Activated T-helper 1 cell treated with anti-CD3 and anti-CD28 coated beads, Interleukin-12 subunit alpha, Interleukin-12 subunit beta, Interleukin-2, Interleukin-4 antibody, amounts not matched to agents 30 ng/mL and 10 ng/mL and 1 ng/mL, durations not matched to agents 14 hours and 24 hours and 36 hours (primary cell): Measurements from ENCODE around the gene LIF. TPM values are rescaled to one million over a fixed set of nuclear protein-coding genes. Genes with fewer than 3 reads are reported as not detected.

ENCODE experiments used
- DNase-seq: peaks from one replicate; pipeline ENCODE4 v3.0.0; 2021; ENCODE audit warnings: low spot score
- H3K27ac Mint-ChIP-seq: one replicate; pipeline ENCODE4 v1.8.0; 2021; ENCODE audit warnings: mild to moderate bottlenecking, mixed read lengths
- H3K27me3 Mint-ChIP-seq: one replicate; pipeline ENCODE4 v1.8.0; 2022; ENCODE audit warnings: mild to moderate bottlenecking, moderate library complexity, mixed read lengths; ENCODE audit not compliant: insufficient read depth
- H3K36me3 Mint-ChIP-seq: one replicate; pipeline ENCODE4 v1.8.0; 2021; ENCODE audit warnings: low read depth, mixed read lengths
- H3K4me1 Mint-ChIP-seq: one replicate; pipeline ENCODE4 v1.8.0; 2021; ENCODE audit warnings: low read depth, mixed read lengths
- H3K4me3 Mint-ChIP-seq: one replicate; pipeline ENCODE4 v1.8.0; 2021; ENCODE audit warnings: mild to moderate bottlenecking, moderate library complexity, mixed read lengths
- H3K9me3 Mint-ChIP-seq: one replicate; pipeline ENCODE4 v1.8.0; 2021; ENCODE audit warnings: mixed read lengths
- intact Hi-C: fragments of 100-400 bp; cut with micrococcal nuclease; formaldehyde crosslinking; loops from one replicate; pipeline ENCODE4 v1.15.1; 2024
- total RNA-seq: library from RNA; stranded (reverse); gene quantifications from 2 replicates; pipeline ENCODE4 v1.2.3, GENCODE V29; 2022

LIF gene
- 450 and 455 TPM in 2 replicates for total RNA-seq

GRCh38 chr22:30245985-30246813, at the start of gene LIF:
Gene LIF (minus strand): TSS chr22:30246759. CDS start chr22:30246695, 64 bp downstream.
- H3K9me3 Mint-ChIP-seq = no peaks in the 10 kb centered on the region
- peaks cover 40% of the 10 kb centered on the region for H3K36me3 Mint-ChIP-seq
- peak within 1 kb of the TSS; percentile 100 for H3K4me3 Mint-ChIP-seq
- DNase-seq = peak; percentile 53
- intact Hi-C loops = loop anchor here (1.0 to 2.0 kb wide), 7 partner anchors 20 to 87 kb away; partner anchors contain the start of genes CASTOR1 and OSM
- H3K4me1 Mint-ChIP-seq = peaks cover 64% of the 10 kb centered on the region
- peak within 1 kb of the TSS; percentile 100 for H3K27ac Mint-ChIP-seq
- no peaks in the 10 kb centered on the region for H3K27me3 Mint-ChIP-seq

DNA sequence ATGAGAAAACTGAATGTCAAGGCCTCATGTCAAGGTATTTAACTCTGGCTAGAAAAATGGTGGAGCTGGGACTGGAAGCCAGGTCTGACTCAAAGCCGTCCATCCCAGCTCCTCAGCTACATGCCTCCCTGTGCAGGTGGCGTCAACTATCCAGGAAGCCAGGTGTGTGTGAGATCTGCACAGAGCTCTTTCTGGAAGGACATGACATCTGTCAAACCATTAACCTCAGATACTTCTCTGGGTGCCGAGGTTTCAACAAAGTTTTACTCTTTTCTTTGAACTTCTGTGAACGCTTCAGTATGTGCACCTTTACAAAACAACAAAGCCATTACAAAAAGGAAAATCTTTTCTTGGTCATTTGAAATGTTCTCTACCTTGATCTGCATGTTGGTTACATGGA, 49.8 kb upstream of the LIF start:
- DNase-seq = no peak
- no peaks in the 10 kb centered on the region for H3K27me3 Mint-ChIP-seq
- peaks cover 44% of the 10 kb centered on the region for H3K4me1 Mint-ChIP-seq
- peak overlapping the region; percentile 55 for H3K27ac Mint-ChIP-seq
- H3K4me3 Mint-ChIP-seq = no peak overlapping the region
- H3K9me3 Mint-ChIP-seq = no peaks in the 10 kb centered on the region
- H3K36me3 Mint-ChIP-seq = peaks cover 22% of the 10 kb centered on the region
- intact Hi-C loops = no loop called here

- H3K27ac Mint-ChIP-seq = no peak overlapping the region
- H3K4me3 Mint-ChIP-seq = no peak overlapping the region
- H3K27me3 Mint-ChIP-seq = no peaks in the 10 kb centered on the region
- H3K9me3 Mint-ChIP-seq = no peaks in the 10 kb centered on the region
- peaks cover 19% of the 10 kb centered on the region for H3K36me3 Mint-ChIP-seq
- H3K4me1 Mint-ChIP-seq = peaks cover 42% of the 10 kb centered on the region
- no peak for DNase-seq
- intact Hi-C loops = no loop called here
These were observed 49.0 kb upstream of the LIF start for GRCh38 chr22:30295576-30295975.

GRCh38 chr22:30294830-30295229, 48.3 kb upstream of the LIF start:
- no peak for DNase-seq
- H3K4me3 Mint-ChIP-seq = no peak overlapping the region
- H3K4me1 Mint-ChIP-seq = peaks cover 49% of the 10 kb centered on the region
- H3K9me3 Mint-ChIP-seq = no peaks in the 10 kb centered on the region
- no peak overlapping the region for H3K27ac Mint-ChIP-seq
- intact Hi-C loops = no loop called here
- no peaks in the 10 kb centered on the region for H3K27me3 Mint-ChIP-seq
- H3K36me3 Mint-ChIP-seq = peaks cover 19% of the 10 kb centered on the region

GRCh38 chr22:30294066-30294465, 47.5 kb upstream of the LIF start:
- H3K27ac Mint-ChIP-seq = peak overlapping the region; percentile 65
- H3K4me3 Mint-ChIP-seq = no peak overlapping the region
- no peaks in the 10 kb centered on the region for H3K27me3 Mint-ChIP-seq
- intact Hi-C loops = no loop called here
- no peak for DNase-seq
- peaks cover 50% of the 10 kb centered on the region for H3K4me1 Mint-ChIP-seq
- H3K36me3 Mint-ChIP-seq = peaks cover 17% of the 10 kb centered on the region
- H3K9me3 Mint-ChIP-seq = no peaks in the 10 kb centered on the region

DNA sequence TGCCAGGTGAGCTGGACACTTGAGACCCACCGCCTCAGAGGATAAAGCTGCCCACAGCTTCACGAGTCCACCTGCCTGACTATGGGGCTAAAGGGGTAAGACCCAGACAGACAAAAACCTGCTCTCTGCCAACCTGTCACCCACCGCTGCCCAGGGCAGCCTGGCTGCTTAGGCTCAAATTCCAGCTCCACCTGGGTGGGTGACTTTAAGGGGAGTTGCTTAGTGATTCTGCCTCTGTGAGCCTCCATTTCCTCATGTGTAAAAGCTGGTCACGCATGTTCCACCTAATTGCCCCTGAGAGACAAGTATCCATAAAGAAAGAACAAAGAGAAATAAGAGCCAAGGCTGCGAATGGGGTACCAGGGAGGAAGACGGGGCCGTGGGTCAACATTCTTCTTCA, 46.5 kb upstream of the LIF start:
- H3K27me3 Mint-ChIP-seq = no peaks in the 10 kb centered on the region
- no peak for DNase-seq
- H3K27ac Mint-ChIP-seq = peak overlapping the region; percentile 4
- peaks cover 46% of the 10 kb centered on the region for H3K4me1 Mint-ChIP-seq
- no peaks in the 10 kb centered on the region for H3K9me3 Mint-ChIP-seq
- peaks cover 13% of the 10 kb centered on the region for H3K36me3 Mint-ChIP-seq
- intact Hi-C loops = no loop called here
- H3K4me3 Mint-ChIP-seq = no peak overlapping the region

GRCh38 chr22:30292069-30292970, 45.8 kb upstream of the LIF start:
- Mint-ChIP-seq H3K36me3 (peaks cover 13% of the 10 kb centered on the region), H3K9me3 (no peaks in the 10 kb centered on the region), H3K27ac (no peak overlapping the region), H3K4me1 (peaks cover 46% of the 10 kb centered on the region), H3K4me3 (no peak overlapping the region), H3K27me3 (no peaks in the 10 kb centered on the region)
- intact Hi-C loops = no loop called here
- no peak for DNase-seq

- DNase-seq = no peak
- Mint-ChIP-seq H3K27ac (peak overlapping the region; percentile 81), H3K4me1 (peaks cover 45% of the 10 kb centered on the region), H3K4me3 (no peak overlapping the region), H3K36me3 (peaks cover 10% of the 10 kb centered on the region), H3K9me3 (no peaks in the 10 kb centered on the region), H3K27me3 (no peaks in the 10 kb centered on the region)
- intact Hi-C loops = no loop called here
These were observed 44.7 kb upstream of the LIF start for GRCh38 chr22:30291058-30291892.

DNA sequence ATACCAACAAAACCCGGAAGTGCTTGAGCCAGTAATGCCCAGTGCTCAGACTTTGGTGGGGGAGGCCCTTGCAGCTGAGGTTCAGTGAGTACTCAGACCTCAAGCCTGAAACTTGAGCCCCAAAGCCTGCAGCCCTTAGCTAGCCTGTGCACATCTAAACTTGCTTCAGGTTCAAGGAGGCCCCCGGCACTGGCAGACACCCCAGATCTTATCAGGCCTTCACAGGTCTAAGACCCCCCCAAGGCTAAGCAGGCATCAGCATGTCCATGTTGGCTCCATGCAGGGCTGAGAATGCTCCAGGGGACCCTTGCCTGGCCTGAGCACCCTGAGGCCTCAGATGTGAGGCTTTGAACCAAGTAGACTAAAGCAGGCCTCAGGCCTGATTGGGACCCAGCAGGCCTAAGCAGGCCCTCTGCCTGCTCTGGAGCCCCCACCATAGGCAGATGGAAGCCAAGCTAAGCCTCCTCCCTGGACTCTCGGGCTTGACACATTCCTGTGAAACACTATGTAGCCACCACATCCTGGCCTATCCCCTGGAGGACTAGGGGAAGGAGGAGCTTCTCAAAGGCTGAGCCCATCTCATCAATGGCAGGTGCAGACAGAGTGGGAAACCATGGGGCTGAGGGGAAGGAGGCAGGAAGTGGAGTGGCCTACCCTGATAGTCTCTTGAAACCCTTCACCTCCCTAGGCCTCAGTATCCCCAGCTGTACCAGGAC, 43.9 kb upstream of the LIF start:
- Mint-ChIP-seq H3K9me3 (no peaks in the 10 kb centered on the region), H3K4me1 (peaks cover 46% of the 10 kb centered on the region), H3K36me3 (peaks cover 10% of the 10 kb centered on the region), H3K27me3 (no peaks in the 10 kb centered on the region), H3K4me3 (peak overlapping the region; percentile 87), H3K27ac (peak overlapping the region; percentile 81)
- intact Hi-C loops = no loop called here
- DNase-seq = no peak

- H3K4me1 Mint-ChIP-seq = peaks cover 50% of the 10 kb centered on the region
- peaks cover 10% of the 10 kb centered on the region for H3K36me3 Mint-ChIP-seq
- H3K27me3 Mint-ChIP-seq = no peaks in the 10 kb centered on the region
- intact Hi-C loops = loop anchor here (1.0 to 5.0 kb wide), 9 partner anchors 16 to 523 kb away; partner anchors contain the start of genes CCDC157, LIF, PES1 and TBC1D10A
- DNase-seq = no peak
- H3K9me3 Mint-ChIP-seq = no peaks in the 10 kb centered on the region
- H3K4me3 Mint-ChIP-seq = peak overlapping the region; percentile 87
- H3K27ac Mint-ChIP-seq = peak overlapping the region; percentile 81
These were observed 43.4 kb upstream of the LIF start for GRCh38 chr22:30289980-30290313.

DNA sequence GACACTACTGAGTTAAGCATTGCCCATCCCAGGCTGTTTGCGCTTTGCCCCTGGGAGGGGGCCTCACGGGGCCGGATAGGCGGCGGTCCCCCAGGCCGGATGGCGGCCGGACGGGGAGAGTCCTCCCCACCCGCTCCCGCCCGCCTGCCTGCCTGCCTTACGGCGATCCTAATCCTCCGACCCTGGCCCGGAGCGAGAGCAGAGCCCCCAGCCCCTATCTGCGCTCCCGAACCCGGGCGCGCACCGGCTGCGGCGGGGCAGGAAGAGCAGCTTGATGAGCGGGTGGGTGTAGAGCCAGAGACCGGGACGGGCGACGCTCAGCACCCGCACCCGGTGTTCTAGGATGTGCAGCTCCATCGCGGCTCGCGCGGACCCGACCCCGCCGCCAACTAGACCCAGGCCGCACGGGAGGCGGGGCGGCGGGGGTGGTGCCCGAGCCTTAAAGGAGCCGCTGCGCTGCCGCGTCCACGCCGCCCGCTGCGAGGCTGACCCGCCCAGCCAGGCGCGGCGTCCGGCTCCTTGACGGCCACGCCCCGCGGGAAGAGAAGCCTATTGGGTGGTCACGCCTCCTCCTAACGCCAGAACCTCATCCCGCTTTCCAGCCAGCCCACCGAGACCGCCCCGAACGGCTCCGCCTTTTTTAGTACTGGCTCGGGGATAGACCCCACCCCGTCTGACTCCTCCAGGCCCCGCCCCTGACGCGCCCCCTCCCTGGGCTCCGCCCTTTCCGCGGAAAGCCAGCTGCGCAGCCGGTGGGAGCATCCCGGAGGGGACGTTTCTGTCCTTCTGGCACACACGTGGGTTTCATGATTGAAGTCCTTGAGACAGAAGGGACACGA, 42.8 kb upstream of the LIF start, which contains the start of gene CASTOR1:
TSS of gene CASTOR1 (minus strand) at position 365 of the 839 bp plus-strand sequence. CDS start at position 357, 8 bp downstream.
- Mint-ChIP-seq H3K27ac (peak within 1 kb of the TSS; percentile 81), H3K27me3 (no peaks in the 10 kb centered on the region), H3K4me3 (peak within 1 kb of the TSS; percentile 87), H3K9me3 (no peaks in the 10 kb centered on the region), H3K4me1 (peaks cover 56% of the 10 kb centered on the region), H3K36me3 (peaks cover 13% of the 10 kb centered on the region)
- intact Hi-C loops = loop anchor here (1.0 to 5.0 kb wide), 9 partner anchors 17 to 522 kb away; partner anchors contain the start of genes CCDC157, LIF, PES1 and TBC1D10A
- DNase-seq = peak; percentile 90
